ENCODE data around the gene NLRP5. TPM values are rescaled to one million over a fixed set of nuclear protein-coding genes. Genes with fewer than 3 reads are reported as not detected.

The NLRP5 gene
- total RNA-seq, 1 experiment from 2014 or later = not detected

DNA sequence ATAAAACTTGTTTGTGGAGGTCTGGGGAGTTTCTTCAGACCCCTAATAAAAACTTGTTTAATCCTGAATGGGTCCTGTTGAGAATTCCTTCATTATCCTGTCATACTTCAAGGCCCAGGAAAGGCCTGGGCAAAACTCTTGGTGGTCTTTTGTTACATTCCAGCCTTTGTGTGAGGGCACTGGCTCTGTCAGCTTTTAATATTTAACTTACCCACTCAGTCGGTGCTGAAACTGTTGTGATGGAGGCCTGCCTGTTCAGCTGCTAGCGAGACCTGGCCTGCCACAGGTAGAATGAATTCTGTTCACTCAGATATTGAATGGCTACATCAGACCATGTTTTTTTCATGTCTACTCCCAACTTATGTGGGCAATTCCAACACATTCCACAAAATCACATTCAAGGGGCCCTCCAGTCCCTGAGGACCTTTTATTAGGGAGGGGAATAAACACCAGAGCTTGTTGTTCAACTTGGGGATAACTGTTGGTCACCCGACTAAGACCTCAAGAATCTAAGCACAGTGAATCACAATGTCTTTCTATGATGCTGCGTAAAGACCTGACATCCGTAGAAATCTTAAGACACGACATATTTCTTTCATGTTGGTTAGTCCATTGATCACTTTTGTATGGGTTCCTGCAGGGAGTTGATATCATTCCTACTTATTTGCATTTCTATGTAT, 26.4 kb upstream of the NLRP5 start:
- no peak for DNase-seq
- Histone ChIP-seq H3F3A (ENCODE audit: insufficient read depth, low read depth) (no peaks in the 10 kb centered on the region), H3K27ac (no peak overlapping the region), H2AFZ (no peak overlapping the region), H3K4me2 (no peak overlapping the region), H3K4me1 (replicated peaks; ENCODE audit: insufficient read depth) (no peaks in the 10 kb centered on the region; the same call in 1 of the 2 replicates), H3K27me3 (ENCODE audit: insufficient read depth, low read depth) (peaks cover 83% of the 10 kb centered on the region), H3K4me3 (no peak overlapping the region), H3K36me3 (ENCODE audit: low read depth) (no peaks in the 10 kb centered on the region), H3K79me2 (ENCODE audit: low read depth) (no peaks in the 10 kb centered on the region), H4K20me1 (ENCODE audit: insufficient read depth) (no peaks in the 10 kb centered on the region), H3K9me2 (ENCODE audit: insufficient read depth) (no peaks in the 10 kb centered on the region), H3K9me3 (ENCODE audit: insufficient read depth, low read depth) (no peaks in the 10 kb centered on the region; the same call in 1 of the 2 replicates)
- POLR2A ChIA-PET (ENCODE audit: unreplicated experiment) = no interaction called here
- intact Hi-C loops (cut with micrococcal nuclease; ENCODE audit: unreplicated experiment) = no loop called here
- TF ChIP-seq EZH2 (IDR thresholded peaks at IDR 0.05; ENCODE audit: low read depth) = no peak
- TF ChIP-seq, protein P1, sequence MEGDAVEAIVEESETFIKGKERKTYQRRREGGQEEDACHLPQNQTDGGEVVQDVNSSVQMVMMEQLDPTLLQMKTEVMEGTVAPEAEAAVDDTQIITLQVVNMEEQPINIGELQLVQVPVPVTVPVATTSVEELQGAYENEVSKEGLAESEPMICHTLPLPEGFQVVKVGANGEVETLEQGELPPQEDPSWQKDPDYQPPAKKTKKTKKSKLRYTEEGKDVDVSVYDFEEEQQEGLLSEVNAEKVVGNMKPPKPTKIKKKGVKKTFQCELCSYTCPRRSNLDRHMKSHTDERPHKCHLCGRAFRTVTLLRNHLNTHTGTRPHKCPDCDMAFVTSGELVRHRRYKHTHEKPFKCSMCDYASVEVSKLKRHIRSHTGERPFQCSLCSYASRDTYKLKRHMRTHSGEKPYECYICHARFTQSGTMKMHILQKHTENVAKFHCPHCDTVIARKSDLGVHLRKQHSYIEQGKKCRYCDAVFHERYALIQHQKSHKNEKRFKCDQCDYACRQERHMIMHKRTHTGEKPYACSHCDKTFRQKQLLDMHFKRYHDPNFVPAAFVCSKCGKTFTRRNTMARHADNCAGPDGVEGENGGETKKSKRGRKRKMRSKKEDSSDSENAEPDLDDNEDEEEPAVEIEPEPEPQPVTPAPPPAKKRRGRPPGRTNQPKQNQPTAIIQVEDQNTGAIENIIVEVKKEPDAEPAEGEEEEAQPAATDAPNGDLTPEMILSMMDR (conservative IDR thresholded peaks at IDR 0.05) = no peak
- CTCF ChIA-PET = no interaction called here
- no TSS peak for BruUV-seq (replicated peaks)

DNA sequence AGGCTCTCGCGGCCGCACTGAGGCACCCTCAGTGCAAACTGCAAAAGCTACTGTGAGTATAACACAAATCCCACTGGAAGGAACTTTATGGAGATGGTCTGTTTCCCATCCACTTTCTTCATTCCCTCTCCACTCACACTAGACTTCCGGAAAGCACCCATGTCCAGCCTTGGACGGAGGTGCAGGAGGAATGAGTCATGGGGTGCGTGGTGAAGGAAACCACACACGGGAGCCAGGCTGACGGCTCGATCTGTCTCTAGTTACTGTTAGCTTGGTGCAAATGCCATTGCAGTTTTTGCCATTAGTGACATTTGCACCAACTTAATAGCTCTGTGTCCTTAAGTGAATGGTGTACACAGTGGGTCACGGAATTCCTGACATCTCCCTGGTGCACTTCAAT, 24.4 kb upstream of the NLRP5 start:
- no TSS peak for BruUV-seq (replicated peaks)

DNA sequence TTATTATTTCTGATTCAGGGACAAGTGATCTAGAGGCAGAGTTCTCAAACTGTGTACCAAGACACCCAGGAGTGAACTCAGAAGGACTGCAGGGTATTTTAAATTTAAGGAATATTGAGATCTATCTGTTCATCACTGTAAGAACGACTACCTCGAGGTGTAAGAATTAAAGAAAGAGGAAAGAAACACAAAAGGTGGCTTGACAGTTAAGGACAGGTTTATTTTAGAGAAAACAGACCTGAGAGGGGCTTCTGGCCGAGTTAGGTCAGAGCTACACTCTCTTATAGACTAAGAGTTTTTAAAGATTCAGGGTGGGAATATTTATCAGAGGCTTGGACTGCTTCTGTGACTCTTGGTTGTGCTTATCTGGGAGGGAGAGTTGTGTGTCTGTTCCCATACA, 12.6 kb upstream of the NLRP5 start:
- CTCF ChIA-PET = no interaction called here
- Histone ChIP-seq H3K36me3 (ENCODE audit: low read depth) (no peaks in the 10 kb centered on the region), H3K9me3 (ENCODE audit: insufficient read depth, low read depth) (no peaks in the 10 kb centered on the region), H3K4me1 (replicated peaks; ENCODE audit: insufficient read depth) (no peaks in the 10 kb centered on the region), H3K27ac (no peak overlapping the region), H3K79me2 (ENCODE audit: low read depth) (no peaks in the 10 kb centered on the region), H3K4me2 (no peak overlapping the region), H3K9me2 (ENCODE audit: insufficient read depth) (no peaks in the 10 kb centered on the region), H4K20me1 (ENCODE audit: insufficient read depth) (no peaks in the 10 kb centered on the region), H3F3A (ENCODE audit: insufficient read depth, low read depth) (no peaks in the 10 kb centered on the region), H3K27me3 (ENCODE audit: insufficient read depth, low read depth) (peaks cover 67% of the 10 kb centered on the region), H3K4me3 (no peak overlapping the region), H2AFZ (no peak overlapping the region)
- POLR2A ChIA-PET (ENCODE audit: unreplicated experiment) = interaction anchor here (0.7 kb wide), 1 partner anchor 1231 kb away, joined by 7 read pairs; no protein-coding TSS in a partner anchor
- TF ChIP-seq, protein P1 (conservative IDR thresholded peaks at IDR 0.05) = no peak
- TF ChIP-seq EZH2 (IDR thresholded peaks at IDR 0.05; ENCODE audit: low read depth) = no peak
- intact Hi-C loops (cut with micrococcal nuclease; ENCODE audit: unreplicated experiment) = no loop called here
- no peak for DNase-seq
- BruUV-seq (replicated peaks) = no TSS peak

More for the DNA sequence above, 24.4 kb upstream of the NLRP5 start:
- no peaks in the 10 kb centered on the region for H3K36me3 ChIP-seq (ENCODE audit: low read depth)
- H3K9me2 ChIP-seq (ENCODE audit: insufficient read depth) = no peaks in the 10 kb centered on the region
- H3F3A ChIP-seq (ENCODE audit: insufficient read depth, low read depth) = no peaks in the 10 kb centered on the region
- H4K20me1 ChIP-seq (ENCODE audit: insufficient read depth) = no peaks in the 10 kb centered on the region
- H3K27ac ChIP-seq = no peak overlapping the region
- H3K4me3 ChIP-seq = no peak overlapping the region
- H2AFZ ChIP-seq = no peak overlapping the region
- ChIA-PET CTCF (no interaction called here), POLR2A (ENCODE audit: unreplicated experiment) (no interaction called here)
- H3K9me3 ChIP-seq (ENCODE audit: insufficient read depth, low read depth) = no peaks in the 10 kb centered on the region; the same call in 1 of the 2 replicates
- TF ChIP-seq, protein P1 (conservative IDR thresholded peaks at IDR 0.05) = no peak
- no peak for TF ChIP-seq EZH2 (IDR thresholded peaks at IDR 0.05; ENCODE audit: low read depth)
- H3K79me2 ChIP-seq (ENCODE audit: low read depth) = no peaks in the 10 kb centered on the region
- peaks cover 72% of the 10 kb centered on the region for H3K27me3 ChIP-seq (ENCODE audit: insufficient read depth, low read depth)
- H3K4me1 ChIP-seq (replicated peaks; ENCODE audit: insufficient read depth) = no peaks in the 10 kb centered on the region; the same call in 1 of the 2 replicates
- DNase-seq = no peak
- intact Hi-C loops (cut with micrococcal nuclease; ENCODE audit: unreplicated experiment) = no loop called here
- no peak overlapping the region for H3K4me2 ChIP-seq
